DMS53 treated with DMSO at 0.1 percent for 48 hours (cell line): ENCODE measurements around the gene ATG3.
"Not testable (repeated sequence)": the region's sequence is repeated elsewhere in the genome, so short reads cannot be mapped to it uniquely, and the experiment has no call there.

Experiments
- DNase-seq: peaks from one replicate; lab custom pipeline; 2025; ENCODE audit not compliant: unreplicated experiment; lab: John Stamatoyannopoulos, UW

Gene ATG3

DNA sequence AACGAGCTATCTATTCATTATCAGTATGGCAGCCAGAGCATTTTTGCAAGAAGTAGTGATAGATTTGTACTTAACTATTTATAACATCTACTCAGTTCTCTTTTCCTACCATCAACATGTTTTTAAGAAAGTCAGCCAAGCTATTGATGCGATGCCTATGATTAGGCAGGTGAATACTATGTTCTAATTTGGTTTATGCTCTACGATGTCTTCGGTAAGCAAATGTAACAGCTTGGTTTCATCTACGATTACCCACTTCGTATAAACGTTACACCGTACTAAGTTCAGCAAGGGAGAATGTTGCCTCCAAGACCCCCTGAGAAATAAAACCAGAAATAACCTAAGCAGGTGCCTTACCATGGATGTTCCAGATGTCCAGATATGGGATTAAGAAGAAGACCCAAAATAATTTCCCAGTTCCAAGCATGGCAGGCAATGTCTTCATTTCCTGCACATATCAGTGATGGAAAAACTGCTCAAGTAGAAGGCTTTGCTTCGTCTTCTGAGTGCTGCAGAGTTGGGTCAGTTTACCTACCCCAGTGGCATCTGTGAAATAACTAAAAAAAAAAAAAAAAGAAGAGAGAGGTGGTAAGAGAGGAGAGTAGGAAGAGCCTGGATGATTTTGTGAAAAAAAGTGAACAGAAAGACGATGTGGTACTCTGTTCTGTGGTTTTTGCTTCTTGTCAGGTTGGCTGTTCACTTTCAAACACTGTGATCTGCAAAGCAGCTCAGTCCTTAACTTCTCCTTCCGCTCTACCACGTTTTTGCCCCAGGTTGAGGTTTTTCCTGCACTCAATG is 62.6 kb downstream of the ATG3 start, which contains the start of gene BTLA:
Gene BTLA (minus strand): TSS at position 559 of the 798 bp plus-strand sequence. CDS start 114 bp downstream, at position 445.
- no peak for DNase-seq

DNA sequence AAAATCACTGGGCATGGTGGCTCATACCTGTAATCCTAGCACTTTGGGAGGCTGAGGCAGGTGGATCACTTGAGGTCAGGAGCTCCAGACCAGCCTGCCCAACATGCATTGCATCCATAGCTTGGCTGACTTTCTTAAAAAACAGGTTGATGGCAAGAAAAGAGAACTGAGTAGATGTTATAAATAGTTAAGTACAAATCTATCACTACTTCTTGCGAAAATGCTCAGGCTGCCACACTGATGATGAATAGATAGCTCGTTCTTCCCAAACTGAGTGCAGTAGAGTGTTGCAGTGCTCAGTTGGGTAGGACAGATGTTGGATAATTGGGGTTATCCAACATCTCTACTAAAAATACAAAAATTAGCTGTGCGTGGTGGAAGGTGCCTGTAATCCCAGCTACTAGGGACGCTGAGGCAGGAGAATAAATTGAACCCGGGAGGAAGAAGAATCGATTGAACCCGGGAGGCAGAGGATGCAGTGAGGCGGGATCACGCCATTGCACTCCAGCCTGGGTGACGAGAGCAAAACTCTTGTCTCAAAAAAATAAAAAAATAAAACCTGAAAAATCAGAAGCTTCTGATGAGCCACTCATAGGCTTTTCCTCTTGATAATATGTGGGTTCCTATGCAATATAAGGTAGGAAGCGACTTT is 63.7 kb downstream of the ATG3 start:
- DNase-seq: no peak

GRCh38 chr3:112496366-112497067 is 65.2 kb downstream of the ATG3 start:
- DNase-seq: no peak

GRCh38 chr3:112494448-112494767 is 67.4 kb downstream of the ATG3 start:
- DNase-seq: not testable (repeated sequence)

GRCh38 chr3:112492124-112492523 is 69.6 kb downstream of the ATG3 start:
- DNase-seq: no peak

DNA sequence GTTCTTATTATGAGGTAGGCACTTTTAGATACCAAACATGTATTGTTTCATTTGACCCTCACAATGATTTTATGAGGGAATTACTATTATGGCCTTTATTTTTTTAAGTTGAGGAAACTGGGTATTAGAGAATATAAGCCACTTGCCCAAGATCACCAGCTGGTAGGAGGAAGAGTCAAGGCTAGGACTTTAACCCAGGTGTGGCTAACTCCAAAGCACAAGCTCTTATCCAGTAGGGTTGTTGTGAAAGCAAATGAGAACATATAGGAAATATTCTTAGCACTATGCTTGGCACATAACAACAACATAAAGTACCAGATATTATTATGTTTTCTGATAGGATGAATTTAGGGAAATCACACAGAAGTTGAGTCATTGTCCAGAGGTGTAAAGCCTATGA is 70.4 kb downstream of the ATG3 start:
- DNase-seq: no peak

DNA sequence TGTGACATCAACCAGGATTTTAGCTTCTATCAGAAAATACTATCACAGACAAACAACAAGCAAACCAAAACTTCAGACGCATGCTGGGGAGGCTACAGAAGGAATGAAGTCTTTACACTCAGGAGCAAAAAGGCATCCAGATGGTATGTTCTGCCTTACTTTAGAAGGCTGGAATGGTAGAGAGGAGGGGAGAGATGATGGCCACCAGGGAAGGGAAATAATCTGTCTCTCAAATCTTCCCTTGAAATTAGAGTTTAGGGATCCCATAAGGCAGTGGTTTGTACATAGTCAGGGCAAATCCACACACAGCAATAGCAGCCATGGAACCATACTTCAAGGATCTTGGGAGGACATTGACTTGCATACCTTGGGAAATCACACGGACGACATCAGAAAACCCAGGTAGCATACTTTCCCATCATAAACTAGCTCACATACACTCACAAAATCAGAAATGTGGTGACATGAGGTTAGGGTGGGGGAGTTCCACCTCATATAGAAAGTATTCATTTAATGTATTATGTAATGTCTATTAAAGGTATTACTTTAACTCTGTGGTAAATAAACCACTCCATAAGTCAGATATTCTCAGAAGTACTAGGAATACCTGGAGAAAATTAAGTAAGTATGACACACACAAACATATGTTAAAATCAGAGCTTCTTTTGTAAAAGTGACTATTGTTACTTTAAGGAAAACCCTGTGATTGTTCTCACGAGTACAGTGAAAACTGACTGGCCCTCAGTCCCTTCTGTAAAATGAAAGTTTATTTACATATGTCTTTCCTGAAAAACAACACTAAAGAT is 71.9 kb downstream of the ATG3 start:
- no peak for DNase-seq

- no peak for DNase-seq
Observed at GRCh38 chr3:112486811-112487505, 74.8 kb downstream of the ATG3 start.

- DNase-seq: no peak
Observed at GRCh38 chr3:112484352-112484751, 77.4 kb downstream of the ATG3 start.

DNA sequence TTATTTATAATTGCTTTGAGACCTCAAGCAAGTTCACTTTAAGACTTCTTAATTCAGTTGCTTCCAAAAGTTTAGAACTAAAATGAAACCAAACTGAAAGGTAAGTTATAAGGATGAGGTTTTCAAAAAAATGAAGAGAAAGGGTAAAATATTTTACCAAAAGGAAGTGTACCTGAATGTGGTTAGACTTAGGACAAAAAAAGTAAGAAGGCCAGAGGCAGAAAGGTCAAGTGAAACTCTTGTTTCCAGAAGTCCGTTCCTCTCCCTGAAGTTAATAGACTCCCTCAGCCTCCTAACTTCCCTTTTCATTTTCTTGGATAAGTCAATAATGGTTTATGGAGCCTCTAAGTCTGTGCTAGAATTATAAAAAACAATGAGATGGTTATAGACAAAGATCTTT is 79.1 kb downstream of the ATG3 start:
- DNase-seq: no peak
